Measurements from ENCODE around the gene TAF13.

- TF ChIP-seq SIN3A (IDR thresholded peaks at IDR 0.05; ENCODE audit: low read depth) (no peak), ZBTB33 (IDR thresholded peaks at IDR 0.05; ENCODE audit: extremely low read depth, insufficient replicate concordance, low read length) (no peak), CTCF (IDR thresholded peaks at IDR 0.05 in 2 of 3, conservative IDR thresholded peaks at IDR 0.05 in 1 of 3; ENCODE audit: borderline replicate concordance in 1 of 3, insufficient read depth in 1 of 3, low read depth in 2 of 3, low read length in 2 of 3) (no peak), POLR2A (IDR thresholded peaks at IDR 0.05; ENCODE audit: borderline replicate concordance, extremely low read depth, insufficient read depth, insufficient read length) (no peak), MAX (IDR thresholded peaks at IDR 0.05) (no peak), SP1 (IDR thresholded peaks at IDR 0.05; ENCODE audit: low read depth) (no peak), EZH2 (IDR thresholded peaks at IDR 0.05) (no peak), YY1 (IDR thresholded peaks at IDR 0.05; ENCODE audit: extremely low read depth, insufficient replicate concordance, low read depth, low read length) (no peak), ATF3 (IDR thresholded peaks at IDR 0.05) (no peak), ZNF274 (IDR thresholded peaks at IDR 0.05; ENCODE audit: low read depth, low read length) (no peak)
Observed at GRCh38 chr1:109113590-109114341, 38.0 kb upstream of the TAF13 start, which contains the start of gene ELAPOR1.
